Measurements from ENCODE around the gene BLOC1S6. TPM values are rescaled to one million over a fixed set of nuclear protein-coding genes. Genes with fewer than 3 reads are reported as not detected.

The BLOC1S6 gene
- 41.8 TPM for polyA plus RNA-seq (2013, experiment 1 of 2)
- polyA plus RNA-seq (2013, experiment 2 of 2): 43.1 TPM

GRCh38 chr15:45587095-45587862 lies at the start of gene BLOC1S6:
Gene BLOC1S6 (plus strand): TSS chr15:45587379. CDS start chr15:45587444, 65 bp downstream.
- peak within 1 kb of the TSS; percentile 95 for H3K9ac ChIP-seq (ENCODE audit: low read length)
- H3K23ac ChIP-seq (ENCODE audit: low read length in 2 of 2): no peak within 1 kb of the TSS
- peak within 1 kb of the TSS; percentile 95 to 96 for H3K18ac ChIP-seq (ENCODE audit: low read depth in 1 of 2, low read length in 2 of 2)
- peak within 1 kb of the TSS; percentile 85 to 90 for H3K4me3 ChIP-seq (ENCODE audit: insufficient read depth in 1 of 2, low read depth in 1 of 2, low read length in 2 of 2)
- H3K9me3 ChIP-seq (ENCODE audit: control insufficient read depth, low read length): no peaks in the 10 kb centered on the region
- H3K14ac ChIP-seq (ENCODE audit: low read length in 2 of 2): peak within 1 kb of the TSS in 1 of 2 experiments; percentile 22
- peak within 1 kb of the TSS; percentile 89 for H3K27ac ChIP-seq (ENCODE audit: low read length, poor library complexity, severe bottlenecking)
- H3K27me3 ChIP-seq (ENCODE audit: control insufficient read depth in 1 of 2, insufficient read depth in 1 of 2, low read length in 2 of 2): no peaks in the 10 kb centered on the region
- DNase-seq: peak; percentile 96
- H2BK5ac ChIP-seq (ENCODE audit: low read depth, low read length, poor library complexity, severe bottlenecking): peak within 1 kb of the TSS; percentile 25
- no peak within 1 kb of the TSS for H2BK12ac ChIP-seq (ENCODE audit: low read length in 2 of 2)
- H3K4me1 ChIP-seq (ENCODE audit: control insufficient read depth, insufficient read depth, low read depth, low read length): peaks cover 5% of the 10 kb centered on the region
- peak within 1 kb of the TSS; percentile 83 for H3K4me2 ChIP-seq (ENCODE audit: low read length, poor library complexity, severe bottlenecking)
- peak within 1 kb of the TSS; percentile 91 for H2AFZ ChIP-seq (ENCODE audit: low read depth, low read length)
- peak within 1 kb of the TSS; percentile 96 for H4K91ac ChIP-seq (ENCODE audit: low read length)
- peak within 1 kb of the TSS; percentile 92 for H2BK15ac ChIP-seq (ENCODE audit: low read depth, poor library complexity, severe bottlenecking)
- H3K36me3 ChIP-seq (ENCODE audit: control insufficient read depth in 1 of 2, insufficient read depth in 2 of 2, low read depth in 1 of 2, low read length in 2 of 2): peaks cover 0 to 4% of the 10 kb centered on the region in 2 experiments
- H4K8ac ChIP-seq (ENCODE audit: low read length): peak within 1 kb of the TSS; percentile 93
- H3K4ac ChIP-seq (ENCODE audit: low read depth in 1 of 2, low read length in 2 of 2): peak within 1 kb of the TSS; percentile 69 to 95
- peak within 1 kb of the TSS; percentile 55 for H2BK120ac ChIP-seq (ENCODE audit: low read depth, low read length)
- WGBS: under 1% methylated on average over 60 of the region's 62 CpGs
- peaks cover 1% of the 10 kb centered on the region for H3K79me1 ChIP-seq (replicated peaks; ENCODE audit: low read length, poor library complexity, severe bottlenecking)
- no peak within 1 kb of the TSS for H2AK5ac ChIP-seq (ENCODE audit: low read length, severe bottlenecking)

DNA sequence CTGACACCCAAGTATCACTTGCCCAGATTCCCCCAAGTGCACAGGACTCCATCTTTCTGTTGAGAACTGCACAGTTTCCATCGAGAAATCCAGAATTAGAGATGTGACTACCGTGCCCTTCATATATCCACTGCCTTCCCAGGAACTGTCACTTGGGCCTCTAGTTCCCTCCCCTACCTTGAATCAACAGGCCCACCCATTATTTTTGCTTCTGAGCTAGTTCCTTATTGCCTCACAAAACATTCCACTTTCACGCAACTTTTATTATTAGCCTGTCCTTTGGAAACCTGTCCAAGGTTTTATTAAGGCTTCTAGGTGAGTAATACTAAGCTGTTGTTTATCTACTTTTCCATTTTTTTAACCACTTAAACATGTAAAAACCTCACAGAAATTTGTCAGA lies 47.5 kb upstream of the BLOC1S6 start:
- WGBS: 96% methylated on average over 2 of the region's 3 CpGs
- no peak overlapping the region for H3K23ac ChIP-seq (ENCODE audit: low read length in 2 of 2)
- H3K4me3 ChIP-seq (ENCODE audit: insufficient read depth in 1 of 2, low read depth in 1 of 2, low read length in 2 of 2): no peak overlapping the region
- no peak overlapping the region for H2BK120ac ChIP-seq (ENCODE audit: low read depth, low read length)
- H2BK5ac ChIP-seq (ENCODE audit: low read depth, low read length, poor library complexity, severe bottlenecking): no peak overlapping the region
- H2BK15ac ChIP-seq (ENCODE audit: low read depth, poor library complexity, severe bottlenecking): no peak overlapping the region
- no peaks in the 10 kb centered on the region for H3K36me3 ChIP-seq (ENCODE audit: control insufficient read depth in 1 of 2, insufficient read depth in 2 of 2, low read depth in 1 of 2, low read length in 2 of 2)
- H3K27me3 ChIP-seq (ENCODE audit: control insufficient read depth in 1 of 2, insufficient read depth in 1 of 2, low read length in 2 of 2): no peaks in the 10 kb centered on the region
- H3K14ac ChIP-seq (ENCODE audit: low read length in 2 of 2): no peak overlapping the region
- H3K18ac ChIP-seq (ENCODE audit: low read depth in 1 of 2, low read length in 2 of 2): no peak overlapping the region
- DNase-seq: no peak
- H3K4me1 ChIP-seq (ENCODE audit: control insufficient read depth, insufficient read depth, low read depth, low read length): no peaks in the 10 kb centered on the region
- H3K9ac ChIP-seq (ENCODE audit: low read length): no peak overlapping the region
- no peak overlapping the region for H2AK5ac ChIP-seq (ENCODE audit: low read length, severe bottlenecking)
- no peak overlapping the region for H3K4ac ChIP-seq (ENCODE audit: low read depth in 1 of 2, low read length in 2 of 2)
- H3K4me2 ChIP-seq (ENCODE audit: low read length, poor library complexity, severe bottlenecking): no peak overlapping the region
- no peaks in the 10 kb centered on the region for H3K79me1 ChIP-seq (replicated peaks; ENCODE audit: low read length, poor library complexity, severe bottlenecking)
- no peak overlapping the region for H2AFZ ChIP-seq (ENCODE audit: low read depth, low read length)
- H3K9me3 ChIP-seq (ENCODE audit: control insufficient read depth, low read length): no peaks in the 10 kb centered on the region
- H2BK12ac ChIP-seq (ENCODE audit: low read length in 2 of 2): no peak overlapping the region
- no peak overlapping the region for H3K27ac ChIP-seq (ENCODE audit: low read length, poor library complexity, severe bottlenecking)
- no peak overlapping the region for H4K91ac ChIP-seq (ENCODE audit: low read length)
- H4K8ac ChIP-seq (ENCODE audit: low read length): no peak overlapping the region

- Histone ChIP-seq H3K23ac (ENCODE audit: low read length in 2 of 2) (no peak overlapping the region), H3K27ac (ENCODE audit: low read length, poor library complexity, severe bottlenecking) (no peak overlapping the region), H2AFZ (ENCODE audit: low read depth, low read length) (no peak overlapping the region), H3K4me1 (ENCODE audit: control insufficient read depth, insufficient read depth, low read depth, low read length) (no peaks in the 10 kb centered on the region), H3K36me3 (ENCODE audit: control insufficient read depth in 1 of 2, insufficient read depth in 2 of 2, low read depth in 1 of 2, low read length in 2 of 2) (no peaks in the 10 kb centered on the region), H4K8ac (ENCODE audit: low read length) (no peak overlapping the region), H3K79me1 (replicated peaks; ENCODE audit: low read length, poor library complexity, severe bottlenecking) (no peaks in the 10 kb centered on the region), H2BK120ac (ENCODE audit: low read depth, low read length) (no peak overlapping the region), H2BK5ac (ENCODE audit: low read depth, low read length, poor library complexity, severe bottlenecking) (no peak overlapping the region), H3K4me2 (ENCODE audit: low read length, poor library complexity, severe bottlenecking) (no peak overlapping the region), H3K4me3 (ENCODE audit: insufficient read depth in 1 of 2, low read depth in 1 of 2, low read length in 2 of 2) (no peak overlapping the region), H3K9me3 (ENCODE audit: control insufficient read depth, low read length) (no peaks in the 10 kb centered on the region), H3K14ac (ENCODE audit: low read length in 2 of 2) (no peak overlapping the region), H2BK12ac (ENCODE audit: low read length in 2 of 2) (no peak overlapping the region), H3K27me3 (ENCODE audit: control insufficient read depth in 1 of 2, insufficient read depth in 1 of 2, low read length in 2 of 2) (no peaks in the 10 kb centered on the region), H3K18ac (ENCODE audit: low read depth in 1 of 2, low read length in 2 of 2) (no peak overlapping the region), H3K4ac (ENCODE audit: low read depth in 1 of 2, low read length in 2 of 2) (no peak overlapping the region), H3K9ac (ENCODE audit: low read length) (no peak overlapping the region), H2AK5ac (ENCODE audit: low read length, severe bottlenecking) (no peak overlapping the region), H4K91ac (ENCODE audit: low read length) (no peak overlapping the region), H2BK15ac (ENCODE audit: low read depth, poor library complexity, severe bottlenecking) (no peak overlapping the region)
- WGBS: no CpG with 5 or more reads among the region's 1 CpG
- DNase-seq: no peak
These were observed 46.6 kb upstream of the BLOC1S6 start for GRCh38 chr15:45540531-45540930.

GRCh38 chr15:45543051-45543450 lies 44.1 kb upstream of the BLOC1S6 start:
- peaks cover 0 to 5% of the 10 kb centered on the region in 2 experiments for H3K27me3 ChIP-seq (ENCODE audit: control insufficient read depth in 1 of 2, insufficient read depth in 1 of 2, low read length in 2 of 2)
- DNase-seq: no peak
- no peak overlapping the region for H2BK15ac ChIP-seq (ENCODE audit: low read depth, poor library complexity, severe bottlenecking)
- no peak overlapping the region for H4K91ac ChIP-seq (ENCODE audit: low read length)
- WGBS: 80% methylated on average over 2 of the region's 3 CpGs
- no peak overlapping the region for H3K14ac ChIP-seq (ENCODE audit: low read length in 2 of 2)
- no peak overlapping the region for H2AFZ ChIP-seq (ENCODE audit: low read depth, low read length)
- H2BK5ac ChIP-seq (ENCODE audit: low read depth, low read length, poor library complexity, severe bottlenecking): no peak overlapping the region
- no peak overlapping the region for H3K4me3 ChIP-seq (ENCODE audit: insufficient read depth in 1 of 2, low read depth in 1 of 2, low read length in 2 of 2)
- H3K27ac ChIP-seq (ENCODE audit: low read length, poor library complexity, severe bottlenecking): no peak overlapping the region
- H3K4me2 ChIP-seq (ENCODE audit: low read length, poor library complexity, severe bottlenecking): no peak overlapping the region
- no peak overlapping the region for H3K9ac ChIP-seq (ENCODE audit: low read length)
- no peaks in the 10 kb centered on the region for H3K79me1 ChIP-seq (replicated peaks; ENCODE audit: low read length, poor library complexity, severe bottlenecking)
- no peak overlapping the region for H3K18ac ChIP-seq (ENCODE audit: low read depth in 1 of 2, low read length in 2 of 2)
- no peak overlapping the region for H3K23ac ChIP-seq (ENCODE audit: low read length in 2 of 2)
- no peak overlapping the region for H2BK120ac ChIP-seq (ENCODE audit: low read depth, low read length)
- H2BK12ac ChIP-seq (ENCODE audit: low read length in 2 of 2): no peak overlapping the region
- H3K9me3 ChIP-seq (ENCODE audit: control insufficient read depth, low read length): no peaks in the 10 kb centered on the region
- H3K36me3 ChIP-seq (ENCODE audit: control insufficient read depth in 1 of 2, insufficient read depth in 2 of 2, low read depth in 1 of 2, low read length in 2 of 2): no peaks in the 10 kb centered on the region
- H3K4me1 ChIP-seq (ENCODE audit: control insufficient read depth, insufficient read depth, low read depth, low read length): no peaks in the 10 kb centered on the region
- H4K8ac ChIP-seq (ENCODE audit: low read length): no peak overlapping the region
- no peak overlapping the region for H2AK5ac ChIP-seq (ENCODE audit: low read length, severe bottlenecking)
- H3K4ac ChIP-seq (ENCODE audit: low read depth in 1 of 2, low read length in 2 of 2): no peak overlapping the region

All from mesenchymal stem cell (in vitro differentiated cells and primary cell).